KOPT-K1 (cell line): Measurements from ENCODE around the gene ANXA4.
"Not testable (repeated sequence)": the region's sequence is repeated elsewhere in the genome, so short reads cannot be mapped to it uniquely, and the experiment has no call there.

Experiments
- H3K27ac ChIP-seq: fragments of 200-600 bp; sonication (generic); 2 replicates; pipeline ENCODE4 v1.5.1; 2016; ENCODE audit warnings: antibody characterized with exemption, mild to moderate bottlenecking, low read depth, low read length; ENCODE audit not compliant: poor library complexity, severe bottlenecking
- H3K36me3 ChIP-seq: fragments of 200-600 bp; sonication (generic); 2 replicates; pipeline ENCODE4 v1.5.1; 2017; ENCODE audit warnings: antibody characterized with exemption, mild to moderate bottlenecking, low read length, moderate library complexity; ENCODE audit not compliant: insufficient read depth
- H3K9me3 ChIP-seq: fragments of 200-600 bp; sonication (generic); 2 replicates; pipeline ENCODE4 v1.5.1; 2017; ENCODE audit warnings: antibody characterized with exemption, low read length, mild to moderate bottlenecking; ENCODE audit not compliant: insufficient read depth, poor library complexity, severe bottlenecking

Gene ANXA4

GRCh38 chr2:69815717-69816116 is 73.8 kb downstream of the ANXA4 start:
- no peak overlapping the region for H3K27ac ChIP-seq
- no peaks in the 10 kb centered on the region for H3K9me3 ChIP-seq
- H3K36me3 ChIP-seq: no peaks in the 10 kb centered on the region

DNA sequence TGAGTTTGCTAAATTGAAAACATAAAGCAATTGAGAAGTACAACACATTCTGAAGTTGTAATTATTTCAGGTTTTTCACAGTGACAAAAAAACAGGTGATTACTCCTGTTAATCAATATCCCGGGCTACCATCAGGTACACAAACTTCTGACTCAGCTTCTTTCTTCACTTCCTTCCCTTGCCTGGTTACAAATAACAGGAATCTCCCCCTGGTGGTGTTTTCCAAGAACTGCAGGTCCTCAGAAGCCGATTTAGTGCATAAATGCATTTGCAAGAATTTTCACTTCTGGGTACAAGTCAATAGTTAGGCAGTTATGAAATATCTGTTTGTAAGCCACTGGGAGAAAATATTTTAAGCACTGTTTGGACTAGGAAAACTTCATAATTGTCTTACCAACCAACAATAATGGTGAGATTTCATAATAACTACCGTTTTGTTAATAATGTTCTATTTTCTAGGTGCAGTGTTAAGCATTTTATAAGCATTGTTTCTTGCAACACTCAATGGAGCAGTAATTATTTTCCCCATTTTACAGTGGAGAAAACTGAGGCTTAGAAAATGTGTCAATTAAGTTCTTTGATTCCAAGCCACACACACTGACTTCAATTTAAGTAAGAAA is 75.1 kb downstream of the ANXA4 start:
- H3K27ac ChIP-seq: no peak overlapping the region
- H3K9me3 ChIP-seq: no peaks in the 10 kb centered on the region
- H3K36me3 ChIP-seq: no peaks in the 10 kb centered on the region

- Histone ChIP-seq H3K36me3 (no peaks in the 10 kb centered on the region), H3K9me3 (no peaks in the 10 kb centered on the region), H3K27ac (no peak overlapping the region)
These were observed 76.0 kb downstream of the ANXA4 start for GRCh38 chr2:69817729-69818501.

GRCh38 chr2:69827796-69828540 is 86.0 kb downstream of the ANXA4 start:
- H3K36me3 ChIP-seq: peaks cover 10% of the 10 kb centered on the region
- no peak overlapping the region for H3K27ac ChIP-seq
- no peaks in the 10 kb centered on the region for H3K9me3 ChIP-seq

GRCh38 chr2:69828938-69829255 is 87.0 kb downstream of the ANXA4 start:
- Histone ChIP-seq H3K36me3 (peaks cover 19% of the 10 kb centered on the region), H3K9me3 (no peaks in the 10 kb centered on the region), H3K27ac (peak overlapping the region; percentile 73)

GRCh38 chr2:69829256-69830044 is 87.5 kb downstream of the ANXA4 start, which contains the start of gene GMCL1:
TSS of gene GMCL1 (plus strand) at chr2:69829660. CDS start at chr2:69829893, 233 bp downstream.
- Histone ChIP-seq H3K36me3 (peaks cover 24% of the 10 kb centered on the region), H3K9me3 (no peaks in the 10 kb centered on the region), H3K27ac (peak within 1 kb of the TSS; percentile 73)

- H3K27ac ChIP-seq: peak overlapping the region; percentile 73
These were observed 88.3 kb downstream of the ANXA4 start for GRCh38 chr2:69830045-69830905.

DNA sequence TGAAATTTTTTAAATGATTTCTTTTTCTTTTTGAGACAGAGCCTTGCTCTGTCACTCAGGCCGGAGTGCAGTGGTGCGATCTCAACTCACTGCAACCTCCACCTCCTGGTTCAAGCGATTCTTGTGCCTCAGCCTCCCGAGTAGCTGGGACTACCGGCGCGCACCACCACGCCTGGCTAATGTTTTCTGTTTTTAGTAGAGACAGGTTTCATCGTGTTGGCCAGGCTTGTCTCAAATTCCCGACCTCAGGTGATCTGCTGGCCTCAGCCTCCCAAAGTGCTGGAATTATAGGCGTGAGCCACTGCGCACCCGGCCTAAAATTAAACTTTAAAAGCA is 88.9 kb downstream of the ANXA4 start:
- peak overlapping the region; percentile 73 for H3K27ac ChIP-seq
- H3K36me3 ChIP-seq: peaks cover 30% of the 10 kb centered on the region
- not testable (repeated sequence) for H3K9me3 ChIP-seq

More at GRCh38 chr2:69830045-69830905, 88.3 kb downstream of the ANXA4 start:
- Histone ChIP-seq H3K36me3 (peaks cover 28% of the 10 kb centered on the region), H3K9me3 (no peaks in the 10 kb centered on the region)

DNA sequence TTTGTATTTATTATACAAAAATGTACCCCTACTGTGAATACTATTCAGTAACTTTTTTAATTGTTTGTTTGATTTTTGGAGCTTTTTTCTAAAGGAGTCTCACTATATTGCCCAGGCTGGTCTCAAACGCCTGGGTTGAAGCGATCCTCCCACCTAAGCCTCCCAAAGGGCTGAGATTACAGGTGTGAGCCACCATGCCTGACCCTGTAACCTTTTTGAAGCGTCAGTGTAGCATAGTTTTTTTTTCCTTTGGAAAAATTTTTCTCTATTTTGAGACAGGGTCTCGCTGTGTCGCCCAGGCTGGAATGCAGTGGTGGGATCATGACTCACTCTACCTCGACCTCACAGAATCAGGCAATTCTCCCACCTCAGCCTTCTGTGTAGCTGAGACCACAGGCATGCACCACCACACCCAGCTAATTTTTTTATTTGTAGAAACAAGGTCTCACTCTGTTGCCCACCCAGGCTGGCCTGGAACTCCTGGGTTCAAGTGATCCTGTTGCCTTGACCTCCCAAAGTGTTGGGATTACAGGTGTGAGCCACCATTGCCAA is 89.5 kb downstream of the ANXA4 start:
- peaks cover 35% of the 10 kb centered on the region for H3K36me3 ChIP-seq
- no peak overlapping the region for H3K27ac ChIP-seq

GRCh38 chr2:69833752-69834151 is 91.8 kb downstream of the ANXA4 start:
- H3K27ac ChIP-seq: no peak overlapping the region
- H3K36me3 ChIP-seq: peaks cover 56% of the 10 kb centered on the region
- no peaks in the 10 kb centered on the region for H3K9me3 ChIP-seq

More for the DNA sequence above, 89.5 kb downstream of the ANXA4 start:
- no peaks in the 10 kb centered on the region for H3K9me3 ChIP-seq

- H3K27ac ChIP-seq: no peak overlapping the region
- H3K9me3 ChIP-seq: no peaks in the 10 kb centered on the region
- peaks cover 75% of the 10 kb centered on the region for H3K36me3 ChIP-seq
These were observed 93.7 kb downstream of the ANXA4 start for GRCh38 chr2:69835666-69836065.

DNA sequence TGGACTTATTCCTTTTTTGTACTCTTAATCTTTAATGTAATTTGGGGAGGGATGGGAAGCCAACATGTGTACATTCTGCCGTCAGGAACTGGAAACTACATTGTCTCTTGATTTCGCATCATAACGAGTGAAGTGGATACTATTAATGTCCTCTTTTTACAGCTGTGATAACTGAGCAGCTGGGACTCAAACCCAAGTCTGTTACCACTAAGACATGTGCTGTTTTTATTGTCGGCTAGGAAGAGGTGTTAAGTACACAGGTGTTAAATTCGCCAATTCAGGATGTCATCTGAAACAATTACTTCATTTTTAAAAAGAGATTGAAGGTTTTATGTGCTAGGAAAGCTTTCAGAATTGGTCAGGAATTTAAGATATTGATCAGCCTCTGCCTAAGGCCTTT is 94.4 kb downstream of the ANXA4 start:
- no peak overlapping the region for H3K27ac ChIP-seq
- peaks cover 82% of the 10 kb centered on the region for H3K36me3 ChIP-seq
- H3K9me3 ChIP-seq: no peaks in the 10 kb centered on the region

DNA sequence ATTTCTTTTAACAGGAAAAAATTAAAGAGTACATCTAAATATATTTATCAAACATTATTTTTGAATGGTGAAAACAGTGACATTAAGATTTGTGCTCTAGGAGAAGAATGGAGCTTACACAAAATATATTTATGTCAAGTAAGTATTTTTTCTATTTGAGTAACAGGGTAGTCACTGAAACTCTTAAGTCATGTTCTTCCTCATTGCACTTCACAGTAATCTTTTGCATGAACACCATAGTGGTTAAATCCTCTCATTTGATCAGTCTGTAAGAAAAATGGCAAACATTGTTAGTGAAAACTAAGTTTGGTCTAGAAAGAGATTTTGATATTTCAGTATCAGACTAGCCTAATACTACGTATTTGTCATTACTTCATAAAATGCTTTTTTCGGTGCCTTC is 95.6 kb downstream of the ANXA4 start:
- H3K36me3 ChIP-seq: peaks cover 87% of the 10 kb centered on the region

DNA sequence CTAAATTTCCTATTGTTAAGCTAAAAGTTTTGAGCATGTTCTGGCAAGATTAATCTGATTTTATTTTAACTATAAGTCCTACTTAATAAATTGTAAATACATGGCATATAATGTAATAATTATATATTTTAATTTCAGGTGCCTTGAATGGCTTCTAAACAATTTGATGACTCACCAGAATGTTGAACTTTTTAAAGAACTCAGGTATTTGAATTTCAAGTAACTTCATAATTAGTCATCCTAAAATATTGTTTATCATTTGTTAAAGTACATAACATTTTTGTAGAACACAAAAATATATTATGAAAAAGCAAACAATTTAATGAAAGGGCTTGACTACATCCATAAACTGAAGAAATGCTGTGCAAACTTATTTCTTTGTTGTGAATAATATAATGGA is 102.1 kb downstream of the ANXA4 start:
- Histone ChIP-seq H3K27ac (no peak overlapping the region), H3K36me3 (peaks cover 95% of the 10 kb centered on the region), H3K9me3 (no peaks in the 10 kb centered on the region)

More for the DNA sequence above, 95.6 kb downstream of the ANXA4 start:
- Histone ChIP-seq H3K27ac (no peak overlapping the region), H3K9me3 (no peaks in the 10 kb centered on the region)
